ENCODE data around the gene GSX2. TPM values are rescaled to one million over a fixed set of nuclear protein-coding genes. Genes with fewer than 3 reads are reported as not detected.

The GSX2 gene
- total RNA-seq, 1 donor from 2014 or later: not detected

GRCh38 chr4:54139332-54139731 is 39.4 kb downstream of the GSX2 start:
- TF ChIP-seq CTCF (IDR thresholded peaks at IDR 0.05; ENCODE audit: unreplicated experiment): no peak
- peaks cover 9% of the 10 kb centered on the region for H3K9me3 Mint-ChIP-seq
- DNase-seq (ENCODE audit: low spot score in 2 of 2, unreplicated experiment in 2 of 2): no peak
- H3K27ac Mint-ChIP-seq: no peak overlapping the region
- peaks cover 5% of the 10 kb centered on the region for H3K27me3 Mint-ChIP-seq (ENCODE audit: low read depth)
- no peak overlapping the region for H3K4me3 Mint-ChIP-seq
- no peaks in the 10 kb centered on the region for H3K36me3 Mint-ChIP-seq
- no peaks in the 10 kb centered on the region for H3K4me1 Mint-ChIP-seq

DNA sequence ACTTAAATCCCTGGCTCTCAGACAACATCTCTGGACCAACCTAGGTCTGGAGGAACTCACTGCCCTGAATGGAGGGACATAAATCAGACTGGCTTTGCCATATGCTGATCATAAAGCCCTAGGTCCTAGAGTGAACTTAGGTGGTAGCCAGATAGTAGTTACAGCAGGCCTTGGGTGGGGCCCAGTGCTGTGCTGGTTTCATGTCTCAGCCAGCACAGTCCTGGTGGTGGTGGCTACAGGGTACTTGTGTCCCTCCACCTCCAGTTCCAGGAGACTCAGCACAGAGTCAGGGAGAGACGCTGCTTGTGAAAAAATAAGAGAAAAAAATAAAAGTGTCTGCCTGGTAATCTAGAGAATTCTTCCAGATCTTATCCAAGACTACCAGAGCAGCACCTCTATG is 40.3 kb downstream of the GSX2 start:
- H3K4me1 Mint-ChIP-seq: no peaks in the 10 kb centered on the region
- H3K27me3 Mint-ChIP-seq (ENCODE audit: low read depth): peaks cover 5% of the 10 kb centered on the region
- no peak overlapping the region for H3K4me3 Mint-ChIP-seq
- no peaks in the 10 kb centered on the region for H3K36me3 Mint-ChIP-seq
- DNase-seq (ENCODE audit: low spot score in 2 of 2, unreplicated experiment in 2 of 2): no peak
- no peak overlapping the region for H3K27ac Mint-ChIP-seq
- H3K9me3 Mint-ChIP-seq: peaks cover 5% of the 10 kb centered on the region
- TF ChIP-seq CTCF (IDR thresholded peaks at IDR 0.05; ENCODE audit: unreplicated experiment): no peak

DNA sequence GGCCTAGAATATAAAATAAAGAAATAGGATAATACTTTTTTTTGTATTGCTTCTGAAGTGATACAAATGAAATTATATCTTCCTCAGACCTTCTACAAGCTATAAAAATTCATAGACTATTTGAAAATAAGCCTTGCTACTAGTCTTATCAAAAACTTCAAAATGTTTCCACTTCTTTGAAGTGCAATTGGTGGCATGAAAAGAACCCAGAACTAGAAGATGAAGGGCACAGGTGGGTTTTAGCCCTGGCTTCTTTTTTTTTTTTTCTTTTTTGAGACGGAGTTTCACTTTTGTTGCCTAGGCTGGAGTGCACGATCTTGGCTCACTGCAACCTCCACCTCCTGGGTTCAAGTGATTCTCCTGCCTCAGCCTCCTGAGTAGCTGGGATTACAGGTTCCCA is 44.2 kb downstream of the GSX2 start:
- Mint-ChIP-seq H3K27ac (no peak overlapping the region), H3K9me3 (peaks cover 10% of the 10 kb centered on the region), H3K4me3 (no peak overlapping the region), H3K36me3 (no peaks in the 10 kb centered on the region), H3K4me1 (no peaks in the 10 kb centered on the region), H3K27me3 (ENCODE audit: low read depth) (peaks cover 1% of the 10 kb centered on the region)
- no peak for TF ChIP-seq CTCF (IDR thresholded peaks at IDR 0.05; ENCODE audit: unreplicated experiment)
- no peak for DNase-seq (ENCODE audit: low spot score in 2 of 2, unreplicated experiment in 2 of 2)

DNA sequence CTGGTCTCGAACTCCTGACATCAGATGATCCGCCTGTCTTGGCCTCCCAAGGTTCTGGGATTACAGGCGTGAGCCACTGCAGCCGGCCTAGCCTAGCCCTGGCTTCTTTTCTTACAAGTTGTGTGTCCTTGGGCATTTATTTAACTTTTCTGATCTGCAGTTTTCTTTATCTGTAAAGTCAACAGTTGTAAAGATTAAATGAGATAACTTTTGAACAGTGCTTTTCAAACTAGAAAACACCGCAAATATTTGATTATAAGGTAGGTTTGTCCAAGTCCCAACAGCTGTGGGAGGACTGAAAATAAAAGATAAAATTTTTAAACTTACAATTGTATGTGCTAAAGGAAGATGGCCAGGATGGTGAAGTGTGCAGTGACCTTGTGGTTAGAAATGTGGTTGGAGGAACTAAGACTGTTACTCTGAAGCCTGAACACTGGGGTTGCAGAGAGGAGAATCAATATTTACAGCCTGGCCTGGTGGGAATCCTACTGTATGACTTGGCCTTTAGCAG is 44.8 kb downstream of the GSX2 start:
- DNase-seq (ENCODE audit: low spot score in 2 of 2, unreplicated experiment in 2 of 2): no peak
- Mint-ChIP-seq H3K27ac (no peak overlapping the region), H3K4me1 (no peaks in the 10 kb centered on the region), H3K36me3 (no peaks in the 10 kb centered on the region), H3K9me3 (peaks cover 11% of the 10 kb centered on the region), H3K27me3 (ENCODE audit: low read depth) (peaks cover 1% of the 10 kb centered on the region), H3K4me3 (no peak overlapping the region)
- no peak for TF ChIP-seq CTCF (IDR thresholded peaks at IDR 0.05; ENCODE audit: unreplicated experiment)

DNA sequence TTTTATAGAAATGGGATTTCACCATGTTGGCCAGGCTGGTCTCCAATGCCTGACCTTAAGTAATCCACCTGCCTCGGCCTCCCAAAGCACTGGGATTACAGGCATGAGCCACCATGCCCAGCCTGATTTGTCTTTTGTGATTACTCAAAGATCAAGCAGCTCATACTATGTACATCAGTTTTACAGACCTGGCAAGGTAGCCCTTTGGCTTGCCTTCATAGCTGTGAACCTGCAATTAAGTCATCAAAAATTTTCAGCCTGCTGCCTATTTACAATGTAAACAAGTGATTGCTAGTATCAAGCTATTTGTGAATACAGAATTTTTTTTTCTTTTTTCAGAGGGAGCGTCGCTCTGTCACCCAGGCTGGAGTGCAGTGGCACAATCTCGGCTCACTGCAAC is 46.2 kb downstream of the GSX2 start:
- Mint-ChIP-seq H3K36me3 (no peaks in the 10 kb centered on the region), H3K27me3 (ENCODE audit: low read depth) (peaks cover 3% of the 10 kb centered on the region), H3K4me3 (no peak overlapping the region), H3K4me1 (no peaks in the 10 kb centered on the region), H3K27ac (no peak overlapping the region), H3K9me3 (peaks cover 14% of the 10 kb centered on the region)
- no peak for TF ChIP-seq CTCF (IDR thresholded peaks at IDR 0.05; ENCODE audit: unreplicated experiment)
- DNase-seq (ENCODE audit: low spot score in 2 of 2, unreplicated experiment in 2 of 2): no peak

DNA sequence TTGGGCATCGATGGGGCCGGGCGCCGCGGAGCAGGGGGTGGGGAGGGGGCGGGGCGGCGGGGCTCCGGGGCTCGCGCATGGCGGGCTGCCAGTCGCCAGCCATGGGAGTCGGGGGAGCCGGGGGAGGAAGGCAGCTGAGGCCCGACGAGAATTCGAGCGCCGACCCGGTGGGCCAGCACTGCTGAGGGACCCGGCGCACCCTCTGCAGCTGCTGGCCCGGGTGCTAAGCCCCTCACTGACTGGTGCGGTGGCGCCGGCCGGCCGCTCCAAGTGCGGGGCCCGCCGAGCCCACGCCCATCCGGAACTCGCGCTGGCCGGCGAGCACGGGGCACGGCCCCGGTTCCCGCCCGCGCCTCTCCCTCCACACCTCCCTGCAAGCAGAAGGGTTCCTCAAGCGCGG is 49.4 kb downstream of the GSX2 start:
- Mint-ChIP-seq H3K4me3 (no peak overlapping the region), H3K4me1 (no peaks in the 10 kb centered on the region), H3K27ac (no peak overlapping the region), H3K9me3 (peaks cover 13% of the 10 kb centered on the region), H3K27me3 (ENCODE audit: low read depth) (peaks cover 4% of the 10 kb centered on the region), H3K36me3 (no peaks in the 10 kb centered on the region)
- no peak for TF ChIP-seq CTCF (IDR thresholded peaks at IDR 0.05; ENCODE audit: unreplicated experiment)
- no peak for DNase-seq (ENCODE audit: low spot score in 2 of 2, unreplicated experiment in 2 of 2)

Data from mesothelial cell of epicardium (in vitro differentiated cells).